WTC11 (cell line): ENCODE measurements around the gene GSK3B. TPM values are rescaled to one million over a fixed set of nuclear protein-coding genes. Genes with fewer than 3 reads are reported as not detected.

Source experiments
- ATAC-seq: fragments of 200-7000 bp; cut with Tn5 transposase; 2 replicates; pipeline ENCODE4 v1.10.0; 2021; ENCODE audit warnings: mild to moderate bottlenecking, moderate library complexity
- CTCF ChIA-PET: fragments of 300-600 bp; sonication (Branson Sonifier 250); formaldehyde crosslinking; loops from one replicate; lab custom pipeline; 2021; ENCODE audit warnings: antibody characterized with exemption; lab: Charles Lee
- POLR2A ChIA-PET: fragments of 350-600 bp; sonication (Branson Sonifier 250); formaldehyde crosslinking; loops from one replicate; lab custom pipeline; 2021; ENCODE audit warnings: antibody characterized with exemption; lab: Charles Lee
- DNase-seq: peaks from one replicate; pipeline ENCODE4 v3.0.0; 2021; ENCODE audit warnings: low spot score
- H3K27ac Mint-ChIP-seq: 2 replicates; pipeline ENCODE4 v1.8.0; 2021; ENCODE audit warnings: mixed read lengths
- H3K27me3 Mint-ChIP-seq: 2 replicates; pipeline ENCODE4 v1.8.0; 2021; ENCODE audit warnings: low read depth, mild to moderate bottlenecking, moderate library complexity, mixed read lengths
- H3K36me3 Mint-ChIP-seq: 2 replicates; pipeline ENCODE4 v1.8.0; 2021; ENCODE audit warnings: mixed read lengths
- H3K4me1 Mint-ChIP-seq: 2 replicates; pipeline ENCODE4 v1.8.0; 2022; ENCODE audit warnings: mixed read lengths
- H3K4me3 Mint-ChIP-seq: 2 replicates; pipeline ENCODE4 v1.8.0; 2021; ENCODE audit warnings: mild to moderate bottlenecking, moderate library complexity, mixed read lengths
- H3K9me3 Mint-ChIP-seq: 2 replicates; pipeline ENCODE4 v1.8.0; 2021; ENCODE audit warnings: mixed read lengths
- FOXK1 ChIP-seq: sonication (generic); formaldehyde crosslinking; IDR thresholded peaks from 2 replicates; pipeline ENCODE4 v1.8.0; 2022; ENCODE audit warnings: mild to moderate bottlenecking, moderate library complexity, missing genetic modification reagents
- GRHL2 ChIP-seq: fragments of 250-450 bp; sonication (Bioruptor Pico); IDR thresholded peaks from 2 replicates; pipeline ENCODE4 v1.8.0; 2022; ENCODE audit warnings: mild to moderate bottlenecking, moderate library complexity; ENCODE audit not compliant: insufficient replicate concordance, severe bottlenecking
- OVOL2 ChIP-seq: fragments of 250-450 bp; sonication (Bioruptor Pico); IDR thresholded peaks from 2 replicates; pipeline ENCODE4 v1.9.0; 2021; ENCODE audit warnings: mild to moderate bottlenecking, borderline replicate concordance
- TP53 ChIP-seq: sonication (generic); formaldehyde crosslinking; IDR thresholded peaks from 2 replicates; pipeline ENCODE4 v1.8.1; 2023; ENCODE audit warnings: mild to moderate bottlenecking, missing genetic modification reagents
- ZNF263 ChIP-seq: sonication (generic); formaldehyde crosslinking; IDR thresholded peaks from 2 replicates; pipeline ENCODE4 v1.8.1; 2022; ENCODE audit warnings: low read depth, mild to moderate bottlenecking, moderate library complexity, missing genetic modification reagents
- ZNF396 ChIP-seq: fragments of 250-450 bp; sonication (Bioruptor Pico); IDR thresholded peaks from 2 replicates; pipeline ENCODE4 v1.8.0; 2021; ENCODE audit warnings: mild to moderate bottlenecking, moderate library complexity, borderline replicate concordance
- ZNF416 ChIP-seq: fragments of 250-450 bp; sonication (Bioruptor Pico); IDR thresholded peaks from 2 replicates; pipeline ENCODE4 v1.9.0; 2021; ENCODE audit warnings: mild to moderate bottlenecking, inconsistent platforms
- total RNA-seq: library from RNA; stranded (reverse); gene quantifications from 3 replicates; pipeline ENCODE4 v1.2.3, GENCODE V29; 2021
- TF ChIP-seq, protein P1 (sequence below): sonication (generic); formaldehyde crosslinking; conservative IDR thresholded peaks from 2 replicates; pipeline ENCODE4 v1.8.1; 2022; ENCODE audit warnings: mild to moderate bottlenecking, missing genetic modification reagents
- TF ChIP-seq, protein P2 (sequence below): fragments of 250-450 bp; sonication (Bioruptor Pico); IDR thresholded peaks from 2 replicates; pipeline ENCODE4 v1.9.0; 2021; ENCODE audit warnings: mild to moderate bottlenecking
- TF ChIP-seq, protein P3 (sequence below): sonication (generic); formaldehyde crosslinking; IDR thresholded peaks from 2 replicates; pipeline ENCODE4 v1.8.0; 2023; ENCODE audit warnings: mild to moderate bottlenecking, missing genetic modification reagents
- TF ChIP-seq, protein P4 (sequence below): fragments of 250-450 bp; sonication (Bioruptor Pico); IDR thresholded peaks from 2 replicates; pipeline ENCODE4 v1.8.0; 2021; ENCODE audit warnings: mild to moderate bottlenecking
- TF ChIP-seq, protein P5 (sequence below): fragments of 200-600 bp; IDR thresholded peaks from 2 replicates; pipeline ENCODE4 v1.8.0; 2022; ENCODE audit warnings: antibody characterized with exemption
- TF ChIP-seq, protein P6 (sequence below): fragments of 250-450 bp; sonication (Bioruptor Pico); conservative IDR thresholded peaks from 2 replicates; pipeline ENCODE4 v1.9.0; 2021; ENCODE audit warnings: mild to moderate bottlenecking
- TF ChIP-seq, protein P7 (sequence below): sonication (generic); formaldehyde crosslinking; IDR thresholded peaks from 2 replicates; pipeline ENCODE4 v1.8.1; 2022; ENCODE audit warnings: mild to moderate bottlenecking, missing genetic modification reagents, moderate library complexity, borderline replicate concordance

The GSK3B gene
- total RNA-seq, 1 experiment from 2014 or later: 48.9 TPM

DNA sequence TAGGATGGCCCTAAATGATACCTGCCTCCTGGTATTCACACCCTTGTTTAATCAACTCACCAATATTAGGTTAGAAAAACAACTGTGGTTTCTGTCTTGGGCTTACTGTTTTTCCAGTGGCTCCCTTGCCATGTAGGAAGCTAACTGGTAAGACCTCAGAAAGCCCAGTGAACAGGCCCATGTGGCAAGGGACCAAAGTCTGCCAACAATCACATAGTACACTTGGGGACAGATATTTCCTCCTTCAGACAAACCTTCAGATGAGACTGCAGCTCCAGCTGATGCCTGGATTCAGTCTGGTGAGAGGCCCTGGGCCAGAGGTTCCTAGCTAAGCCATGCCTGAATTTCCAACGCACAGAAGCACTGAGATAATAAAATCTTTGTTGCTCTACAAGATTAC, 96.1 kb downstream of the GSK3B start:
- no peak overlapping the region for H3K27ac Mint-ChIP-seq
- H3K4me1 Mint-ChIP-seq: peaks cover 6% of the 10 kb centered on the region; the same call in 1 of the 2 replicates
- peaks cover 30% of the 10 kb centered on the region for H3K36me3 Mint-ChIP-seq
- DNase-seq: no peak
- H3K9me3 Mint-ChIP-seq: peaks cover 5% of the 10 kb centered on the region
- CTCF ChIA-PET: no interaction called here
- POLR2A ChIA-PET: no interaction called here
- no peak for ATAC-seq
- H3K4me3 Mint-ChIP-seq: no peak overlapping the region
- no peaks in the 10 kb centered on the region for H3K27me3 Mint-ChIP-seq
- TF ChIP-seq ZNF263 (CRISPR knock-in tag) (no peak), TP53 (CRISPR knock-in tag) (no peak), FOXK1 (CRISPR knock-in tag) (no peak)
- TF ChIP-seq, protein P1, sequence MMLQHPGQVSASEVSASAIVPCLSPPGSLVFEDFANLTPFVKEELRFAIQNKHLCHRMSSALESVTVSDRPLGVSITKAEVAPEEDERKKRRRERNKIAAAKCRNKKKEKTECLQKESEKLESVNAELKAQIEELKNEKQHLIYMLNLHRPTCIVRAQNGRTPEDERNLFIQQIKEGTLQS: no peak

DNA sequence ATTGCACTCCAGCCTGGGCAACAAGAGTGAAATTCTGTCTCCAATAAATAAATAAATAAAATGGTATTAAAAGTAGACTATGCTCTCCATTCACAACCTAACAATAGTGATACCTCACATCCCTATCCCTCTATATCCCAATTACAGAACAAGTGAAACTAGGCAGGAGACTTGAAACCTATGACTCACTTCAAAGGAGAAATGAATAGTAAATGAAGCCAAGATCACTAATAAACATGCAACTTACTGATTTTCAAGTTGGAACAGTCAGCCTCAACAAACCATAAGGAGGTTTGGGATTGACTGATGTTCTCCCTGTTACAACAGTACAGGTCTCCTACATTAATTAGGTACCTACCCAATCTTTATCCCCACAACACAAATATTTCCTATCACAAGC, 103.4 kb downstream of the GSK3B start:
- Mint-ChIP-seq H3K27me3 (no peaks in the 10 kb centered on the region), H3K27ac (no peak overlapping the region), H3K4me1 (0 out of 2 replicates have a peak, but pooled peaks cover 6% of the 10 kb centered on the region), H3K4me3 (no peak overlapping the region), H3K9me3 (peaks cover 40% of the 10 kb centered on the region), H3K36me3 (peaks cover 30% of the 10 kb centered on the region)
- POLR2A ChIA-PET: no interaction called here
- DNase-seq: no peak
- CTCF ChIA-PET: no interaction called here
- TF ChIP-seq ZNF416 (no peak), OVOL2 (CRISPR knock-in tag) (no peak), ZNF396 (CRISPR knock-in tag) (no peak), GRHL2 (CRISPR knock-in tag) (no peak), FOXK1 (CRISPR knock-in tag) (no peak)
- TF ChIP-seq, protein P2, sequence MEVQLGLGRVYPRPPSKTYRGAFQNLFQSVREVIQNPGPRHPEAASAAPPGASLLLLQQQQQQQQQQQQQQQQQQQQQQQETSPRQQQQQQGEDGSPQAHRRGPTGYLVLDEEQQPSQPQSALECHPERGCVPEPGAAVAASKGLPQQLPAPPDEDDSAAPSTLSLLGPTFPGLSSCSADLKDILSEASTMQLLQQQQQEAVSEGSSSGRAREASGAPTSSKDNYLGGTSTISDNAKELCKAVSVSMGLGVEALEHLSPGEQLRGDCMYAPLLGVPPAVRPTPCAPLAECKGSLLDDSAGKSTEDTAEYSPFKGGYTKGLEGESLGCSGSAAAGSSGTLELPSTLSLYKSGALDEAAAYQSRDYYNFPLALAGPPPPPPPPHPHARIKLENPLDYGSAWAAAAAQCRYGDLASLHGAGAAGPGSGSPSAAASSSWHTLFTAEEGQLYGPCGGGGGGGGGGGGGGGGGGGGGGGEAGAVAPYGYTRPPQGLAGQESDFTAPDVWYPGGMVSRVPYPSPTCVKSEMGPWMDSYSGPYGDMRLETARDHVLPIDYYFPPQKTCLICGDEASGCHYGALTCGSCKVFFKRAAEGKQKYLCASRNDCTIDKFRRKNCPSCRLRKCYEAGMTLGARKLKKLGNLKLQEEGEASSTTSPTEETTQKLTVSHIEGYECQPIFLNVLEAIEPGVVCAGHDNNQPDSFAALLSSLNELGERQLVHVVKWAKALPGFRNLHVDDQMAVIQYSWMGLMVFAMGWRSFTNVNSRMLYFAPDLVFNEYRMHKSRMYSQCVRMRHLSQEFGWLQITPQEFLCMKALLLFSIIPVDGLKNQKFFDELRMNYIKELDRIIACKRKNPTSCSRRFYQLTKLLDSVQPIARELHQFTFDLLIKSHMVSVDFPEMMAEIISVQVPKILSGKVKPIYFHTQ: no peak
- TF ChIP-seq, protein P3, sequence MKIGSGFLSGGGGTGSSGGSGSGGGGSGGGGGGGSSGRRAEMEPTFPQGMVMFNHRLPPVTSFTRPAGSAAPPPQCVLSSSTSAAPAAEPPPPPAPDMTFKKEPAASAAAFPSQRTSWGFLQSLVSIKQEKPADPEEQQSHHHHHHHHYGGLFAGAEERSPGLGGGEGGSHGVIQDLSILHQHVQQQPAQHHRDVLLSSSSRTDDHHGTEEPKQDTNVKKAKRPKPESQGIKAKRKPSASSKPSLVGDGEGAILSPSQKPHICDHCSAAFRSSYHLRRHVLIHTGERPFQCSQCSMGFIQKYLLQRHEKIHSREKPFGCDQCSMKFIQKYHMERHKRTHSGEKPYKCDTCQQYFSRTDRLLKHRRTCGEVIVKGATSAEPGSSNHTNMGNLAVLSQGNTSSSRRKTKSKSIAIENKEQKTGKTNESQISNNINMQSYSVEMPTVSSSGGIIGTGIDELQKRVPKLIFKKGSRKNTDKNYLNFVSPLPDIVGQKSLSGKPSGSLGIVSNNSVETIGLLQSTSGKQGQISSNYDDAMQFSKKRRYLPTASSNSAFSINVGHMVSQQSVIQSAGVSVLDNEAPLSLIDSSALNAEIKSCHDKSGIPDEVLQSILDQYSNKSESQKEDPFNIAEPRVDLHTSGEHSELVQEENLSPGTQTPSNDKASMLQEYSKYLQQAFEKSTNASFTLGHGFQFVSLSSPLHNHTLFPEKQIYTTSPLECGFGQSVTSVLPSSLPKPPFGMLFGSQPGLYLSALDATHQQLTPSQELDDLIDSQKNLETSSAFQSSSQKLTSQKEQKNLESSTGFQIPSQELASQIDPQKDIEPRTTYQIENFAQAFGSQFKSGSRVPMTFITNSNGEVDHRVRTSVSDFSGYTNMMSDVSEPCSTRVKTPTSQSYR: no peak
- TF ChIP-seq, protein P4, sequence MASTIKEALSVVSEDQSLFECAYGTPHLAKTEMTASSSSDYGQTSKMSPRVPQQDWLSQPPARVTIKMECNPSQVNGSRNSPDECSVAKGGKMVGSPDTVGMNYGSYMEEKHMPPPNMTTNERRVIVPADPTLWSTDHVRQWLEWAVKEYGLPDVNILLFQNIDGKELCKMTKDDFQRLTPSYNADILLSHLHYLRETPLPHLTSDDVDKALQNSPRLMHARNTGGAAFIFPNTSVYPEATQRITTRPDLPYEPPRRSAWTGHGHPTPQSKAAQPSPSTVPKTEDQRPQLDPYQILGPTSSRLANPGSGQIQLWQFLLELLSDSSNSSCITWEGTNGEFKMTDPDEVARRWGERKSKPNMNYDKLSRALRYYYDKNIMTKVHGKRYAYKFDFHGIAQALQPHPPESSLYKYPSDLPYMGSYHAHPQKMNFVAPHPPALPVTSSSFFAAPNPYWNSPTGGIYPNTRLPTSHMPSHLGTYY (CRISPR knock-in tag): no peak
- TF ChIP-seq, protein P5, sequence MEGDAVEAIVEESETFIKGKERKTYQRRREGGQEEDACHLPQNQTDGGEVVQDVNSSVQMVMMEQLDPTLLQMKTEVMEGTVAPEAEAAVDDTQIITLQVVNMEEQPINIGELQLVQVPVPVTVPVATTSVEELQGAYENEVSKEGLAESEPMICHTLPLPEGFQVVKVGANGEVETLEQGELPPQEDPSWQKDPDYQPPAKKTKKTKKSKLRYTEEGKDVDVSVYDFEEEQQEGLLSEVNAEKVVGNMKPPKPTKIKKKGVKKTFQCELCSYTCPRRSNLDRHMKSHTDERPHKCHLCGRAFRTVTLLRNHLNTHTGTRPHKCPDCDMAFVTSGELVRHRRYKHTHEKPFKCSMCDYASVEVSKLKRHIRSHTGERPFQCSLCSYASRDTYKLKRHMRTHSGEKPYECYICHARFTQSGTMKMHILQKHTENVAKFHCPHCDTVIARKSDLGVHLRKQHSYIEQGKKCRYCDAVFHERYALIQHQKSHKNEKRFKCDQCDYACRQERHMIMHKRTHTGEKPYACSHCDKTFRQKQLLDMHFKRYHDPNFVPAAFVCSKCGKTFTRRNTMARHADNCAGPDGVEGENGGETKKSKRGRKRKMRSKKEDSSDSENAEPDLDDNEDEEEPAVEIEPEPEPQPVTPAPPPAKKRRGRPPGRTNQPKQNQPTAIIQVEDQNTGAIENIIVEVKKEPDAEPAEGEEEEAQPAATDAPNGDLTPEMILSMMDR: no peak
- TF ChIP-seq, protein P6, sequence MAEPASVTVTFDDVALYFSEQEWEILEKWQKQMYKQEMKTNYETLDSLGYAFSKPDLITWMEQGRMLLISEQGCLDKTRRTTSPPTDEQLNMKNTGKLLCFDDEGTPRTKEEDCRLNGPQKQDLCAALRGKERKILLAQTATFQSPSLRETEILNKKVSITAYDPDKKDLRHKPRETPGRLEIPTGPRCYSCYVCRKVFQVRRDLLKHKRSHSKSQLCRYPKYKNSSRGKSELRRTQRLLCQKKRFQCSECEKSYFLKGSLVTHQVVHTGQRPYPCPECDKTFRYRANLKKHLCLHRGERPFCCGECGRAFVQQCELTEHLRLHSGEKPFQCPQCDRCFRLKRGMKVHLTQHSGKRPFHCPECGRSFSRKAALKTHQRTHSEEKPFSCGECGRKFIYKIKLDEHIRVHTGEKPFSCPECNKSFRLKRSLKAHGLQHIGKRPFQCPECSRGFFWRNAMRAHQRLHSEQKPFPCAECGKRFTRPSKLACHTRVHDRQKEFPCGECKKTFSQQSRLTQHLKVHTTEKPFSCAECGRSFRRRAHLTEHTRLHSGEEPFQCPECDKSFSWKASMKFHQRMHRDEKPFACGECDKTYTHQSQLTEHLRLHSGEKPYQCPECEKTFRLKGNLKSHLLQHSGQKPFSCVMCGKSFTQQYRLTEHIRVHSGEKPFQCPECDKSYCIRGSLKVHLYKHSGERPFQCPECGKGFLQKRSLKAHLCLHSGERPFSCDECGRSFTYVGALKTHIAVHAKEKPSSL: no peak
- TF ChIP-seq, protein P7, sequence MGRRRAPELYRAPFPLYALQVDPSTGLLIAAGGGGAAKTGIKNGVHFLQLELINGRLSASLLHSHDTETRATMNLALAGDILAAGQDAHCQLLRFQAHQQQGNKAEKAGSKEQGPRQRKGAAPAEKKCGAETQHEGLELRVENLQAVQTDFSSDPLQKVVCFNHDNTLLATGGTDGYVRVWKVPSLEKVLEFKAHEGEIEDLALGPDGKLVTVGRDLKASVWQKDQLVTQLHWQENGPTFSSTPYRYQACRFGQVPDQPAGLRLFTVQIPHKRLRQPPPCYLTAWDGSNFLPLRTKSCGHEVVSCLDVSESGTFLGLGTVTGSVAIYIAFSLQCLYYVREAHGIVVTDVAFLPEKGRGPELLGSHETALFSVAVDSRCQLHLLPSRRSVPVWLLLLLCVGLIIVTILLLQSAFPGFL (CRISPR knock-in tag): no peak
- TF ChIP-seq, protein P1: no peak
- ATAC-seq: no peak
